ENCODE results near the gene DLG2. TPM values are rescaled to one million over a fixed set of nuclear protein-coding genes. Genes with fewer than 3 reads are reported as not detected.

DLG2 gene
- total and polyA plus RNA-seq, 2 of the 8 experiments (the other 6 are each of a cell fraction or from before 2014, with no cell fraction given): 1.7 to 14.3 TPM

DNA sequence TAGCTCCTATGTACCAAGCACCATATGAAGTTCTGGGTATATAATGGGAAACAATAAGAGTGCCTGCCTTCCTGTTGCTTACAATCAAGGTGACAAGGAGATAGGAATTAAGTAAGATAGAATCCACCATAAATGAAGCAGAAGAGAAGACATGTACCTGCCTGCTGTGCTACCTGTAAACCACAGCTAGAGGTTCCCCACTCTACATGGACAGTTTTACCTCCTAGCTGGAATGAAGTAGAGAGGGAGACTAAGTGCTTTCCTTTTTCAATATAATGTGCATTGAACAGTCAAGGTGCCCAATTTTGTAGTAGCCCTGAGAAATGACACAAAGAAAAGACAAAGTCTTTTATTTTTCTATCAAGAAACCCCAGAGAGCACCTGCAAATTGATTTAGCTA, 984.6 kb downstream of the DLG2 start:
- DNase-seq (ENCODE audit: low read depth in 1 of 2, low spot score in 2 of 2): no peak
- Histone ChIP-seq H3K9me3 (ENCODE audit: insufficient read depth in 2 of 2, low read depth in 1 of 2, low read length in 1 of 2) (no peaks in the 10 kb centered on the region), H3K4ac (replicated peaks; ENCODE audit: insufficient read length, low read depth, low read length) (no peak overlapping the region), H4K20me1 (replicated peaks in 1 of 2; ENCODE audit: control insufficient read depth in 1 of 2, insufficient read depth in 2 of 2, low read length in 2 of 2) (no peaks in the 10 kb centered on the region), H3K79me2 (ENCODE audit: control insufficient read depth in 1 of 2, insufficient read depth in 2 of 2, low read length in 2 of 2) (no peaks in the 10 kb centered on the region), H2BK120ac (replicated peaks; ENCODE audit: low read depth, low read length) (no peak overlapping the region), H2BK12ac (ENCODE audit: low read depth, low read length) (no peak overlapping the region), H4K8ac (ENCODE audit: extremely low read depth, insufficient read depth, low read length) (no peak overlapping the region), H2AK5ac (ENCODE audit: low read depth, low read length) (no peak overlapping the region), H3K56ac (replicated peaks; ENCODE audit: insufficient read length, low read depth, low read length) (no peak overlapping the region), H3K14ac (ENCODE audit: insufficient read length) (no peak overlapping the region), H2BK5ac (ENCODE audit: low read depth, low read length) (no peak overlapping the region), H3K36me3 (ENCODE audit: control insufficient read depth in 2 of 4, insufficient read depth in 4 of 4, low read length in 3 of 4) (no peaks in the 10 kb centered on the region), H2AFZ (ENCODE audit: low read length) (no peak overlapping the region), H3K23me2 (ENCODE audit: low read depth, low read length) (no peaks in the 10 kb centered on the region; the same call in 1 of the 2 replicates), H3K27ac (ENCODE audit: low read depth, low read length) (no peak overlapping the region), H3K27me3 (replicated peaks in 1 of 4; ENCODE audit: control insufficient read depth in 3 of 4, extremely low read depth in 1 of 4, insufficient read depth in 3 of 4, low read length in 3 of 4) (no peaks in the 10 kb centered on the region), H3K18ac (ENCODE audit: extremely low read depth, low read length) (no peak overlapping the region), H2BK20ac (ENCODE audit: low read length) (no peak overlapping the region), H3K9ac (replicated peaks in 1 of 4; ENCODE audit: extremely low read depth in 1 of 4, low read depth in 3 of 4, low read length in 3 of 4) (no peak overlapping the region), H4K91ac (replicated peaks; ENCODE audit: insufficient read length, low read length) (no peak overlapping the region), H2BK15ac (ENCODE audit: low read length) (no peak overlapping the region), H3K4me2 (ENCODE audit: insufficient read depth in 1 of 2, low read depth in 2 of 2, low read length in 2 of 2) (no peak overlapping the region), H3K4me3 (ENCODE audit: extremely low read depth in 1 of 4, insufficient read depth in 2 of 4, low read depth in 3 of 4, low read length in 4 of 4) (no peak overlapping the region), H3K23ac (ENCODE audit: insufficient read length) (no peak overlapping the region), H3K4me1 (replicated peaks in 1 of 4; ENCODE audit: control insufficient read depth in 3 of 4, insufficient read depth in 4 of 4, low read length in 3 of 4) (peaks cover 0 to 5% (median 2%) of the 10 kb centered on the region in 4 experiments; a peak in 2 of 7 replicates), H4K5ac (ENCODE audit: insufficient read length, low read depth, low read length) (no peak overlapping the region), H3K79me1 (ENCODE audit: low read depth, low read length) (no peaks in the 10 kb centered on the region)
- ChIA-PET CTCF (ENCODE audit: partially characterized antibody) (interaction anchor here (0.7 to 2.4 kb wide), 11 partner anchors 9 to 114 kb away, joined by 3 to 12 read pairs (median 4); no protein-coding TSS in a partner anchor), POLR2A (ENCODE audit: partially characterized antibody) (no interaction called here)
- TF ChIP-seq SRF (IDR thresholded peaks at IDR 0.05; ENCODE audit: low read depth, low read length): no peak
- no peak for TF ChIP-seq KDM5A (IDR thresholded peaks at IDR 0.05; ENCODE audit: low read length)
- no peak for TF ChIP-seq HDAC2 (IDR thresholded peaks at IDR 0.05; ENCODE audit: borderline replicate concordance in 1 of 2, low read depth in 2 of 2, low read length in 2 of 2)
- TF ChIP-seq, protein P1, sequence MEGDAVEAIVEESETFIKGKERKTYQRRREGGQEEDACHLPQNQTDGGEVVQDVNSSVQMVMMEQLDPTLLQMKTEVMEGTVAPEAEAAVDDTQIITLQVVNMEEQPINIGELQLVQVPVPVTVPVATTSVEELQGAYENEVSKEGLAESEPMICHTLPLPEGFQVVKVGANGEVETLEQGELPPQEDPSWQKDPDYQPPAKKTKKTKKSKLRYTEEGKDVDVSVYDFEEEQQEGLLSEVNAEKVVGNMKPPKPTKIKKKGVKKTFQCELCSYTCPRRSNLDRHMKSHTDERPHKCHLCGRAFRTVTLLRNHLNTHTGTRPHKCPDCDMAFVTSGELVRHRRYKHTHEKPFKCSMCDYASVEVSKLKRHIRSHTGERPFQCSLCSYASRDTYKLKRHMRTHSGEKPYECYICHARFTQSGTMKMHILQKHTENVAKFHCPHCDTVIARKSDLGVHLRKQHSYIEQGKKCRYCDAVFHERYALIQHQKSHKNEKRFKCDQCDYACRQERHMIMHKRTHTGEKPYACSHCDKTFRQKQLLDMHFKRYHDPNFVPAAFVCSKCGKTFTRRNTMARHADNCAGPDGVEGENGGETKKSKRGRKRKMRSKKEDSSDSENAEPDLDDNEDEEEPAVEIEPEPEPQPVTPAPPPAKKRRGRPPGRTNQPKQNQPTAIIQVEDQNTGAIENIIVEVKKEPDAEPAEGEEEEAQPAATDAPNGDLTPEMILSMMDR (IDR thresholded peaks at IDR 0.05; ENCODE audit: control extremely low read depth in 1 of 3, insufficient read depth in 1 of 3, low read depth in 1 of 3, low read length in 3 of 3): peak in 2 of 3 experiments; percentile 23 to 32; a peak in 3 of 4 replicates
- no peak for TF ChIP-seq CBX8 (IDR thresholded peaks at IDR 0.05; ENCODE audit: borderline replicate concordance, low read depth, low read length)
- no peak for TF ChIP-seq CTBP2 (IDR thresholded peaks at IDR 0.05; ENCODE audit: borderline replicate concordance, insufficient read depth, insufficient read length, low read length)
- TF ChIP-seq RAD21 (IDR thresholded peaks at IDR 0.05 in 1 of 2, conservative IDR thresholded peaks at IDR 0.05 in 1 of 2; ENCODE audit: low read depth in 2 of 2, low read length in 2 of 2): peak; percentile 55 to 66
- no peak for FAIRE-seq
